Osteoblast (primary cell): Measurements from ENCODE around the gene TUBB2B. TPM values are rescaled to one million over a fixed set of nuclear protein-coding genes. Genes with fewer than 3 reads are reported as not detected.
A peak's percentile ranks its signal among the peaks of the same experiment; 100 is the strongest.

Experiments
- DNase-seq: peaks from one replicate; pipeline ENCODE4 v3.0.0; 2011; ENCODE audit warnings: low spot score, mixed read lengths; ENCODE audit not compliant: insufficient read length; ENCODE audit errors: missing footprints
- H2AFZ ChIP-seq: 2 replicates; pipeline ENCODE4 v1.6.0; 2011; ENCODE audit warnings: mild to moderate bottlenecking, low read length
- H3K27ac ChIP-seq: 2 replicates; pipeline ENCODE4 v1.5.1; 2011; ENCODE audit warnings: mild to moderate bottlenecking, low read depth, low read length, moderate library complexity
- H3K27me3 ChIP-seq: 2 replicates; pipeline ENCODE4 v1.6.0; 2012; ENCODE audit warnings: mild to moderate bottlenecking, control low read depth, inconsistent platforms, low read length, moderate library complexity; ENCODE audit not compliant: insufficient read depth
- H3K36me3 ChIP-seq: 2 replicates; pipeline ENCODE4 v1.5.1; 2011; ENCODE audit warnings: mild to moderate bottlenecking, low read length, control low read depth, moderate library complexity; ENCODE audit not compliant: insufficient read depth
- H3K4me1 ChIP-seq: 2 replicates; pipeline ENCODE4 v1.5.1; 2011; ENCODE audit warnings: mild to moderate bottlenecking, low read length, control low read depth, moderate library complexity; ENCODE audit not compliant: insufficient read depth
- H3K4me2 ChIP-seq: 2 replicates; pipeline ENCODE4 v1.6.0; 2011; ENCODE audit warnings: mild to moderate bottlenecking, low read length; ENCODE audit not compliant: insufficient read depth
- H3K4me3 ChIP-seq: fragments of 200-600 bp; sonication (generic); 3 replicates; pipeline ENCODE4 v1.5.1; 2012; ENCODE audit warnings: mild to moderate bottlenecking, low read length, inconsistent platforms; ENCODE audit not compliant: insufficient read depth
- H3K79me2 ChIP-seq: 2 replicates; pipeline ENCODE4 v1.6.0; 2012; ENCODE audit warnings: mild to moderate bottlenecking, low read length, control low read depth, inconsistent platforms; ENCODE audit not compliant: insufficient read depth
- H3K9me3 ChIP-seq: 2 replicates; pipeline ENCODE4 v1.5.1; 2011; ENCODE audit warnings: low read depth, low read length, control low read depth
- H4K20me1 ChIP-seq: 2 replicates; pipeline ENCODE4 v1.6.0; 2012; ENCODE audit warnings: mild to moderate bottlenecking, low read length, control low read depth; ENCODE audit not compliant: insufficient read depth
- CTCF ChIP-seq: IDR thresholded peaks from 2 replicates; pipeline ENCODE4 v1.5.1; 2011; ENCODE audit warnings: mild to moderate bottlenecking, low read depth, low read length, moderate library complexity; ENCODE audit errors: extremely low read depth
- total RNA-seq: library from RNA; depleted of rRNA; stranded (reverse); fragments of >200 nt; gene quantifications from 2 replicates; pipeline ENCODE4 v1.2.3, GENCODE V29; 2012

Gene TUBB2B
- total RNA-seq, 1 donor: 9.0 TPM

DNA sequence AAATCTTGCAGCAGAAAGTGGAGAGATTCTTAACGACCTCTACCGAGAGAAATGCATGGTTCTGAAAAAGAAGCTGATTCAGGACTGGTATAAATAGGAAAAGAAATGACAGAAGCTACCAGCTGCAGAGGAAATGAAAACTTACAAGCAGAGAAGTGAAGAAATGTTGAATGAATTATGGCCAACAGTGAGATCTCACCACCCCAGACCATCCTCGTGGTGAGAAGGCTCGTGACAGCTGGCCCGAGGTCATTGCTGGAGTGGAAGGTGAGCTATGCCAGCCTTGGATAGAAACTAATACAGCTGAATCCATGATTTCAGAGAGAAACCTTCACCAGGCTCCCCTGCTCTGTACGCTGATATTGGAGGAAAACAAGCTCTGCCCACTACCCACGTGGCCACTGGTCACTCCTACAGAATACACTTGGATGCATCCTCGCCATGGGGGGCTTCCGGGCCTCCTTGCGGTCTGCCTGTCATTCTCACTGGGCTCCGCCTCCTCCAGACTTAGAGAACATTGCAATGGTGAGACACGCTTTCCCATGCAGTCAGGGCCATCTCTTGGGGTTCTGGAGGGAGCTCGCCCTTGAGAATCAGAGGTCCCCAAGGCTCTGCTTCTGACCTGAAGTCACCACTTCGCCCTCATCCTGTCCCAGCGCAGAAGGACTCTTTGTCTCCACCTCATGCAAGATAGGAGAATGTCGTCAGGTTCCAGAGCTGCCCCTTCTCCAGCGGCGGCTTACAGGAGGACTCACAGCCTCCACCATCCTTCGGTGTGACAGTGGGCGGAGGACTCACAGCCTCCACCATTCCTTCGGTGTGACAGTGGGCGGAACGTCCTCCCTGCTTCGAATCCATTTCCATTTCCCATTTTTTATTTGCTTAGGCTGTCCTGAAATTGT, 10.6 kb upstream of the TUBB2B start:
- no peaks in the 10 kb centered on the region for H4K20me1 ChIP-seq
- H3K4me3 ChIP-seq: peak overlapping the region; percentile 29
- H3K27ac ChIP-seq: no peak overlapping the region
- H3K36me3 ChIP-seq: no peaks in the 10 kb centered on the region
- H2AFZ ChIP-seq: peak overlapping the region; percentile 13
- H3K79me2 ChIP-seq: no peaks in the 10 kb centered on the region
- peak; percentile 24 for TF ChIP-seq CTCF
- peak overlapping the region; percentile 61 for H3K4me2 ChIP-seq
- no peak for DNase-seq
- H3K4me1 ChIP-seq: peaks cover 4% of the 10 kb centered on the region
- H3K27me3 ChIP-seq: peaks cover 41% of the 10 kb centered on the region
- H3K9me3 ChIP-seq: no peaks in the 10 kb centered on the region

DNA sequence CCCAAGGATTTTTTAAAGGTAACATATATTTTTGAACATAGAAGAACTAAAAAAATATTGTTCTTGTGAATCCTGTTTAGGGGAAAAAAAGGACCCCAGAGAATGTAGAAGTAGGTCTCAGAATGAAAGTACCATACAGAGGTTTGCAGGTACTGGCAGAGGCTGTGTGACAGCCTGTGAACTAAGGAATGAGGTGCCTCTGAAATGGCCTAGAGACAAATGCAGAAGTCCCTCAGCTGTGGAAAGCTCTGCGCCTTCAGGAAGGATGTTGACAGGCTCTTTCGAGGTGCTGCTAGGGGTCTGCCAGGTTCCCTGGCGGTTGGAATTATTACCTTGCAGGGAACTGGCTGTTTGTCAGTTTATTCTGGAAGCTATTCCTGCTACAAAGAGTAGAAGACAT, 8.6 kb upstream of the TUBB2B start:
- peaks cover 57% of the 10 kb centered on the region for H3K27me3 ChIP-seq
- no peaks in the 10 kb centered on the region for H4K20me1 ChIP-seq
- H3K36me3 ChIP-seq: no peaks in the 10 kb centered on the region
- peaks cover 11% of the 10 kb centered on the region for H3K4me1 ChIP-seq
- H3K4me3 ChIP-seq: no peak overlapping the region
- no peak overlapping the region for H3K4me2 ChIP-seq
- H3K9me3 ChIP-seq: no peaks in the 10 kb centered on the region
- DNase-seq: no peak
- H3K79me2 ChIP-seq: no peaks in the 10 kb centered on the region
- no peak overlapping the region for H2AFZ ChIP-seq
- no peak overlapping the region for H3K27ac ChIP-seq
- TF ChIP-seq CTCF: no peak

GRCh38 chr6:3235486-3235885, 8.0 kb upstream of the TUBB2B start:
- H3K4me3 ChIP-seq: no peak overlapping the region
- no peak overlapping the region for H2AFZ ChIP-seq
- H3K36me3 ChIP-seq: no peaks in the 10 kb centered on the region
- no peak overlapping the region for H3K4me2 ChIP-seq
- no peaks in the 10 kb centered on the region for H4K20me1 ChIP-seq
- TF ChIP-seq CTCF: no peak
- H3K27ac ChIP-seq: no peak overlapping the region
- H3K9me3 ChIP-seq: no peaks in the 10 kb centered on the region
- H3K79me2 ChIP-seq: no peaks in the 10 kb centered on the region
- H3K27me3 ChIP-seq: peaks cover 62% of the 10 kb centered on the region
- DNase-seq: no peak
- peaks cover 16% of the 10 kb centered on the region for H3K4me1 ChIP-seq

GRCh38 chr6:3233904-3234303, 6.5 kb upstream of the TUBB2B start:
- H3K4me1 ChIP-seq: peaks cover 16% of the 10 kb centered on the region
- no peak overlapping the region for H3K4me2 ChIP-seq
- H3K27ac ChIP-seq: no peak overlapping the region
- H3K36me3 ChIP-seq: no peaks in the 10 kb centered on the region
- H3K79me2 ChIP-seq: no peaks in the 10 kb centered on the region
- no peak overlapping the region for H3K4me3 ChIP-seq
- no peaks in the 10 kb centered on the region for H3K9me3 ChIP-seq
- H2AFZ ChIP-seq: no peak overlapping the region
- no peaks in the 10 kb centered on the region for H4K20me1 ChIP-seq
- no peak for DNase-seq
- TF ChIP-seq CTCF: no peak
- peaks cover 70% of the 10 kb centered on the region for H3K27me3 ChIP-seq
